Measurements from ENCODE around the gene KLHL21. TPM values are rescaled to one million over a fixed set of nuclear protein-coding genes. Genes with fewer than 3 reads are reported as not detected.
A peak's percentile ranks its signal among the peaks of the same experiment; 100 is the strongest.

KLHL21 gene
- total RNA-seq, 1 donor from 2014 or later, result 42.3 TPM

DNA sequence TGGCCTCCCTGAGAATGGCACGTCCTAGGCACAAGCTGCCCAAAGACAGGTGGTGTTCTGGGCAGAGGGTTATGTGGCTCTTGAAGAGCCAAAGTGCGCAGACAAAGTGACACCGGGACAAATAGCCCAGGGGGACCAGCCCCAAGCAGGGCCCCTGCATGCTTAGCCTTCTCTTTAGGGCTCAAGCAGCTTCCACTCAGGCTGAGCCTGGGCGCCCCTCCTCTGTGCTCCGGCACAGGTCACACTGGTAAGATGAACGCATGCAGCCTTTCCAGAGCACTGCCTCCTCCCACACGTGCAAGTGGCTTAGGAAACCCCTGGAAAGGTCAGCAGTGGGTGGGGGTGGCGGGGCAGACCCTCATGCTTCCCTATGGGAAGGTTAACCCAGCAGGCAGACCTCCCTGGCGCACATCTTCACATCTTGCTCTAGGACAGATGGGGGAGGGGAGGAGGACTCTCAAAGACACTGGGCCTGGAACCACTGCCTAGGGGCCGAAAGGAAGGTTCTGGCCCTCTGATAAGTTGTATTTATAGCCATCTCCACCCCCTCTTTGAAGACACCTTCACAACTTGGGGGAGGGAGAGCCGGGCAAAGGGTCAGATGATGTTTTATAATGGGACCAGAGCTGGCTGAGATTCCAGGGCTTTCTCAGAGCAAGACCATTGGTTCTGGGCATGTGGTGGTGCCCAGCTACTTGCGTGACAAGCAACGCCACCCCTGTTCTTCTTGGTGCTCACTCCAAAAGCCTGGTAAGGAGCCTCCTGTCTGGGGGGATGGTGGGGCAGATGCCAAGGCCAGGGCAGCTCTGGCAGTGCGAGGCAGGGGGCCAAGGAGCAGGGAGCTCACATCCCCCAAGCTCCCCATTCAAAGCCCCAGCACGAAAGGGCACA lies 5.5 kb downstream of the KLHL21 start:
- peaks cover 16% of the 10 kb centered on the region for H3K4me1 ChIP-seq (ENCODE audit: insufficient read depth, low read length)
- no peak overlapping the region for H3K27ac ChIP-seq (ENCODE audit: low read depth, low read length)
- TF ChIP-seq, protein P1, sequence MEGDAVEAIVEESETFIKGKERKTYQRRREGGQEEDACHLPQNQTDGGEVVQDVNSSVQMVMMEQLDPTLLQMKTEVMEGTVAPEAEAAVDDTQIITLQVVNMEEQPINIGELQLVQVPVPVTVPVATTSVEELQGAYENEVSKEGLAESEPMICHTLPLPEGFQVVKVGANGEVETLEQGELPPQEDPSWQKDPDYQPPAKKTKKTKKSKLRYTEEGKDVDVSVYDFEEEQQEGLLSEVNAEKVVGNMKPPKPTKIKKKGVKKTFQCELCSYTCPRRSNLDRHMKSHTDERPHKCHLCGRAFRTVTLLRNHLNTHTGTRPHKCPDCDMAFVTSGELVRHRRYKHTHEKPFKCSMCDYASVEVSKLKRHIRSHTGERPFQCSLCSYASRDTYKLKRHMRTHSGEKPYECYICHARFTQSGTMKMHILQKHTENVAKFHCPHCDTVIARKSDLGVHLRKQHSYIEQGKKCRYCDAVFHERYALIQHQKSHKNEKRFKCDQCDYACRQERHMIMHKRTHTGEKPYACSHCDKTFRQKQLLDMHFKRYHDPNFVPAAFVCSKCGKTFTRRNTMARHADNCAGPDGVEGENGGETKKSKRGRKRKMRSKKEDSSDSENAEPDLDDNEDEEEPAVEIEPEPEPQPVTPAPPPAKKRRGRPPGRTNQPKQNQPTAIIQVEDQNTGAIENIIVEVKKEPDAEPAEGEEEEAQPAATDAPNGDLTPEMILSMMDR (IDR thresholded peaks at IDR 0.05; ENCODE audit: insufficient read depth, low read depth, low read length), result no peak
- no peak for TF ChIP-seq EZH2 (IDR thresholded peaks at IDR 0.05; ENCODE audit: insufficient read depth, low read length)
- H3K79me2 ChIP-seq (ENCODE audit: insufficient read depth, low read length), result peaks cover 94% of the 10 kb centered on the region
- Mint-ChIP-seq H3K27ac (ENCODE audit: unreplicated experiment) (no peak overlapping the region), H3K9me3 (ENCODE audit: unreplicated experiment) (no peaks in the 10 kb centered on the region), H3K27me3 (ENCODE audit: low read depth, unreplicated experiment) (no peaks in the 10 kb centered on the region), H3K36me3 (ENCODE audit: low read depth, unreplicated experiment) (peaks cover 17% of the 10 kb centered on the region), H3K4me1 (ENCODE audit: low read depth, unreplicated experiment) (peaks cover 10% of the 10 kb centered on the region), H3K4me3 (ENCODE audit: unreplicated experiment) (no peak overlapping the region)
- no peak overlapping the region for H3K4me3 ChIP-seq (ENCODE audit: insufficient read depth, low read depth, low read length)
- no peak overlapping the region for H3K9ac ChIP-seq (ENCODE audit: low read length)
- no peak overlapping the region for H2AFZ ChIP-seq (ENCODE audit: low read depth, low read length)
- H3K9me3 ChIP-seq (ENCODE audit: insufficient read depth, low read depth, low read length), result no peaks in the 10 kb centered on the region
- FAIRE-seq, result no peak
- H3K27me3 ChIP-seq (ENCODE audit: insufficient read depth, low read length), result no peaks in the 10 kb centered on the region
- H3K36me3 ChIP-seq (ENCODE audit: insufficient read depth, low read length), result peaks cover 36% of the 10 kb centered on the region
- DNase-seq (ENCODE audit: low read depth), result no peak
- H3K4me2 ChIP-seq (ENCODE audit: low read length), result no peak overlapping the region
- peaks cover 93% of the 10 kb centered on the region for H4K20me1 ChIP-seq (ENCODE audit: insufficient read depth, low read length)

- Histone ChIP-seq H3K27me3 (ENCODE audit: insufficient read depth, low read length) (no peaks in the 10 kb centered on the region), H3K9ac (ENCODE audit: low read length) (no peak overlapping the region), H3K4me1 (ENCODE audit: insufficient read depth, low read length) (peaks cover 16% of the 10 kb centered on the region), H4K20me1 (ENCODE audit: insufficient read depth, low read length) (peaks cover 95% of the 10 kb centered on the region), H3K27ac (ENCODE audit: low read depth, low read length) (no peak overlapping the region), H3K4me2 (ENCODE audit: low read length) (no peak overlapping the region), H3K79me2 (ENCODE audit: insufficient read depth, low read length) (peaks cover 93% of the 10 kb centered on the region), H3K9me3 (ENCODE audit: insufficient read depth, low read depth, low read length) (no peaks in the 10 kb centered on the region), H3K36me3 (ENCODE audit: insufficient read depth, low read length) (peaks cover 36% of the 10 kb centered on the region), H3K4me3 (ENCODE audit: insufficient read depth, low read depth, low read length) (no peak overlapping the region), H2AFZ (ENCODE audit: low read depth, low read length) (no peak overlapping the region)
- Mint-ChIP-seq H3K36me3 (ENCODE audit: low read depth, unreplicated experiment) (peaks cover 17% of the 10 kb centered on the region), H3K27me3 (ENCODE audit: low read depth, unreplicated experiment) (no peaks in the 10 kb centered on the region), H3K9me3 (ENCODE audit: unreplicated experiment) (no peaks in the 10 kb centered on the region), H3K4me3 (ENCODE audit: unreplicated experiment) (peak overlapping the region; percentile 64), H3K4me1 (ENCODE audit: low read depth, unreplicated experiment) (peaks cover 10% of the 10 kb centered on the region), H3K27ac (ENCODE audit: unreplicated experiment) (no peak overlapping the region)
- TF ChIP-seq, protein P1 (IDR thresholded peaks at IDR 0.05; ENCODE audit: insufficient read depth, low read depth, low read length), result no peak
- no peak for TF ChIP-seq EZH2 (IDR thresholded peaks at IDR 0.05; ENCODE audit: insufficient read depth, low read length)
- DNase-seq (ENCODE audit: low read depth) (no peak), FAIRE-seq (no peak)
These were observed 6.3 kb downstream of the KLHL21 start for GRCh38 chr1:6596351-6596750.

Data from astrocyte (in vitro differentiated cells and primary cell).